HepG2 (cell line): ENCODE measurements around the gene EPX. TPM values are rescaled to one million over a fixed set of nuclear protein-coding genes. Genes with fewer than 3 reads are reported as not detected.

ENCODE experiments used
- AGO2 ChIP-seq: fragments of 200-400 bp; formaldehyde crosslinking; optimal IDR thresholded peaks from 2 replicates; pipeline ENCODE3; 2017; ENCODE audit warnings: mild to moderate bottlenecking, low read depth, low read length, moderate library complexity
- ASH2L ChIP-seq: fragments of 300-600, 200-600 bp; sonication (generic); IDR thresholded peaks from 2 replicates; pipeline ENCODE4 v1.7.0; 2017; ENCODE audit warnings: low read depth, mild to moderate bottlenecking, moderate library complexity, mixed read lengths, low read length; ENCODE audit not compliant: insufficient read length
- CERS6 ChIP-seq: sonication (generic); formaldehyde crosslinking; IDR thresholded peaks from 2 replicates; pipeline ENCODE4 v1.5.0; 2020; ENCODE audit warnings: missing genetic modification reagents
- CHD2 ChIP-seq: IDR thresholded peaks from 2 replicates; pipeline ENCODE4 v1.6.1; 2011; ENCODE audit warnings: low read depth, low read length, improper control_type of control experiment
- CSRNP1 ChIP-seq: sonication (generic); formaldehyde crosslinking; IDR thresholded peaks from 2 replicates; pipeline ENCODE4 v1.8.1; 2023; ENCODE audit warnings: mild to moderate bottlenecking, missing genetic modification reagents
- GATA4 ChIP-seq: sonication (generic); IDR thresholded peaks from 2 replicates; pipeline ENCODE4 v1.6.1; 2016; ENCODE audit warnings: antibody characterized with exemption, low read depth, borderline replicate concordance
- HDAC6 ChIP-seq: fragments of 200-600 bp; sonication (generic); IDR thresholded peaks from 2 replicates; pipeline ENCODE4 v1.7.0; 2017; ENCODE audit warnings: mild to moderate bottlenecking, antibody characterized with exemption, low read length, low read depth
- KLF16 ChIP-seq, 2 experiments: sonication (generic) in 1 of 2; formaldehyde crosslinking in 1 of 2; IDR thresholded peaks; 2 replicates each; pipeline versions ENCODE4 v1.6.1 to v1.8.0; 2016 to 2023; ENCODE audit warnings: missing genetic modification reagents in 2 of 2, missing compliant biosample characterization in 1 of 2
- NAIF1 ChIP-seq: sonication (generic); formaldehyde crosslinking; IDR thresholded peaks from 2 replicates; pipeline ENCODE4 v1.5.0; 2020; ENCODE audit warnings: mild to moderate bottlenecking, missing genetic modification reagents, borderline replicate concordance
- PHF20 ChIP-seq: sonication (generic); formaldehyde crosslinking; IDR thresholded peaks from 2 replicates; pipeline ENCODE4 v1.5.0; 2020; ENCODE audit warnings: mild to moderate bottlenecking, missing genetic modification reagents
- PHF21A ChIP-seq: sonication (generic); formaldehyde crosslinking; IDR thresholded peaks from 2 replicates; pipeline ENCODE4 v1.5.0; 2020; ENCODE audit warnings: mild to moderate bottlenecking, missing genetic modification reagents
- RFX1 ChIP-seq: fragments of 450-650 bp; IDR thresholded peaks from 2 replicates; pipeline ENCODE4 v1.6.1; 2017
- SRSF9 ChIP-seq: fragments of 200-400 bp; formaldehyde crosslinking; IDR thresholded peaks from 2 replicates; pipeline ENCODE4 v1.6.1; 2018; ENCODE audit warnings: borderline replicate concordance, mild to moderate bottlenecking, low read depth, low read length; ENCODE audit not compliant: insufficient read depth, poor library complexity, severe bottlenecking
- YEATS4 ChIP-seq: sonication (generic); formaldehyde crosslinking; IDR thresholded peaks from 2 replicates; pipeline ENCODE4 v1.4.0; 2020; ENCODE audit warnings: missing genetic modification reagents, borderline replicate concordance
- ZBTB10 ChIP-seq: sonication (generic); formaldehyde crosslinking; IDR thresholded peaks from 2 replicates; pipeline ENCODE4 v1.4.0; 2020; ENCODE audit warnings: missing genetic modification reagents, borderline replicate concordance
- ZBTB43 ChIP-seq: sonication (generic); formaldehyde crosslinking; conservative IDR thresholded peaks from 2 replicates; pipeline ENCODE4 v1.4.0; 2020; ENCODE audit warnings: missing genetic modification reagents
- ZNF121 ChIP-seq: sonication (generic); formaldehyde crosslinking; IDR thresholded peaks from 2 replicates; pipeline ENCODE4 v1.5.0; 2020; ENCODE audit warnings: mild to moderate bottlenecking, missing genetic modification reagents
- ZNF143 ChIP-seq: sonication (generic); formaldehyde crosslinking; IDR thresholded peaks from 2 replicates; pipeline ENCODE4 v1.4.0; 2020; ENCODE audit warnings: missing genetic modification reagents
- ZNF484 ChIP-seq: sonication (generic); formaldehyde crosslinking; IDR thresholded peaks from 2 replicates; pipeline ENCODE4 v1.5.1; 2020; ENCODE audit warnings: mild to moderate bottlenecking, low read depth, missing genetic modification reagents, borderline replicate concordance
- ZNF570 ChIP-seq: sonication (generic); formaldehyde crosslinking; IDR thresholded peaks from 2 replicates; pipeline ENCODE4 v1.4.0; 2020; ENCODE audit warnings: mild to moderate bottlenecking, missing genetic modification reagents, borderline replicate concordance
- ZNF572 ChIP-seq: sonication (generic); formaldehyde crosslinking; IDR thresholded peaks from 2 replicates; pipeline ENCODE4 v1.5.1; 2020; ENCODE audit warnings: mild to moderate bottlenecking, missing genetic modification reagents
- ZNF703 ChIP-seq: sonication (generic); formaldehyde crosslinking; IDR thresholded peaks from 2 replicates; pipeline ENCODE4 v1.5.1; 2020; ENCODE audit warnings: missing genetic modification reagents, mild to moderate bottlenecking, moderate library complexity, borderline replicate concordance
- polyA plus RNA-seq, 8 experiments: library from polyadenylated mRNA; depleted of rRNA in 3 of 8; stranded (reverse) in 7 of 8; unstranded in 1 of 8; fragments of >200 nt; fragmentation: Illumina TruSeq in 4 of 8; extraction: Trizol in 4 of 8; gene quantifications; 2 replicates each; pipeline versions ENCODE4 v1.2.1 to v1.2.3, GENCODE V29; 2011 to 2016; ENCODE audit warnings: low read depth in 4 of 8, missing spikeins in 1 of 8, mixed read lengths in 1 of 8; ENCODE audit not compliant: insufficient read depth in 1 of 8
- total RNA-seq, 5 experiments: library from RNA; depleted of rRNA; stranded (reverse); fragments of >200 nt; fragmentation: Illumina TruSeq; extraction: Trizol; gene quantifications; 2 replicates each; pipeline ENCODE4 v1.2.3, GENCODE V29; 2016; ENCODE audit warnings: low read depth in 1 of 5

Gene EPX
- total and polyA plus RNA-seq, 2 of the 13 experiments (the other 11 are each of a cell fraction or from before 2014, with no cell fraction given) = not detected

- no peak for TF ChIP-seq CERS6 (CRISPR knock-in tag)
- no peak for TF ChIP-seq AGO2
- TF ChIP-seq ZBTB43 (CRISPR knock-in tag) = peak; percentile 88
- TF ChIP-seq ASH2L = no peak
- no peak for TF ChIP-seq CHD2
- no peak for TF ChIP-seq ZNF703 (CRISPR knock-in tag)
- no peak for TF ChIP-seq ZNF121 (CRISPR knock-in tag)
- no peak for TF ChIP-seq PHF20 (CRISPR knock-in tag)
- 0 out of 2 replicates have a peak, but pooled peaks have one; percentile 55 for TF ChIP-seq YEATS4 (CRISPR knock-in tag)
- TF ChIP-seq ZBTB10 (CRISPR knock-in tag) = peak; percentile 54; the same call in 1 of the 2 replicates
- TF ChIP-seq ZNF484 (CRISPR knock-in tag) = no peak; the same call in 1 of the 2 replicates
- TF ChIP-seq ZNF570 (CRISPR knock-in tag) = 0 out of 2 replicates have a peak, but pooled peaks have one; percentile 66
- no peak for TF ChIP-seq ZNF143 (CRISPR knock-in tag)
- TF ChIP-seq KLF16 (CRISPR knock-in tag; IDR thresholded peaks at IDR 0.05) = peak in 1 of 2 experiments; percentile 54; a peak in 1 of 4 replicates
- no peak for TF ChIP-seq HDAC6
- TF ChIP-seq RFX1 = no peak
- TF ChIP-seq NAIF1 (CRISPR knock-in tag) = peak; percentile 45; the same call in 1 of the 2 replicates
- TF ChIP-seq GATA4 = no peak
- no peak for TF ChIP-seq ZNF572 (CRISPR knock-in tag)
- TF ChIP-seq PHF21A (CRISPR knock-in tag) = no peak
- no peak for TF ChIP-seq SRSF9
- TF ChIP-seq CSRNP1 (CRISPR knock-in tag) = peak; percentile 91
These were observed 57.0 kb downstream of the EPX start (continued) for GRCh38 chr17:58249270-58250133.
